Lung (tissue), 12 donors: ENCODE results near the gene IGF2R. TPM values are rescaled to one million over a fixed set of nuclear protein-coding genes. Genes with fewer than 3 reads are reported as not detected.

Experiments
- ATAC-seq: fragments of 200-7000 bp; cut with Tn5 transposase; one replicate; pipeline ENCODE4 v1.9.1; 2020; ENCODE audit warnings: moderate number of reproducible peaks; ENCODE audit not compliant: insufficient read depth, low FRiP score
- DNase-seq, 3 donors: peaks; one replicate each; pipeline ENCODE4 v3.0.0-alpha.2; 2013 to 2017
- H3K27ac ChIP-seq, 2 donors: one replicate each; pipeline ENCODE4 v1.5.1; 2013; ENCODE audit warnings: mild to moderate bottlenecking in 2 of 2, moderate library complexity in 2 of 2, control low read depth in 1 of 2, inconsistent platforms in 1 of 2, low read depth in 1 of 2, low read length in 1 of 2
- H3K27me3 ChIP-seq, 3 donors: one replicate each; pipeline ENCODE4 v1.5.1; 2013; ENCODE audit warnings: low read length in 2 of 3; ENCODE audit not compliant: control insufficient read depth in 3 of 3, insufficient read depth in 3 of 3
- H3K36me3 ChIP-seq, 4 donors: one replicate each; pipeline ENCODE4 v1.5.1; 2013; ENCODE audit warnings: low read length in 4 of 4, mild to moderate bottlenecking in 1 of 4, moderate library complexity in 1 of 4; ENCODE audit not compliant: control insufficient read depth in 4 of 4, insufficient read depth in 4 of 4
- H3K4me1 ChIP-seq, 5 donors: one replicate each; pipeline ENCODE4 v1.5.1; 2013; ENCODE audit warnings: low read length in 5 of 5, mild to moderate bottlenecking in 2 of 5, moderate library complexity in 1 of 5; ENCODE audit not compliant: control insufficient read depth in 5 of 5, insufficient read depth in 5 of 5
- H3K4me3 ChIP-seq: one replicate; pipeline ENCODE4 v1.5.1; 2013; ENCODE audit warnings: mild to moderate bottlenecking, control low read depth, moderate library complexity
- H3K9ac ChIP-seq, 2 donors: one replicate each; pipeline ENCODE4 v1.5.1; 2013; ENCODE audit warnings: low read length in 2 of 2, control low read depth in 1 of 2; ENCODE audit not compliant: insufficient read depth in 1 of 2
- H3K9me3 ChIP-seq, 4 donors: one replicate each; pipeline ENCODE4 v1.5.1; 2013; ENCODE audit warnings: low read length in 3 of 4, mild to moderate bottlenecking in 1 of 4, moderate library complexity in 1 of 4; ENCODE audit not compliant: control insufficient read depth in 4 of 4, insufficient read depth in 3 of 4
- WGBS, 2 donors: extraction: QIAGEN DNeasy Blood & Tissue Kit; methylation state at CpG; one replicate each; pipeline ENCODE4 v1.1.7; 2013; 5-methylcytosine and 5-hydroxymethylcytosine counted together
- polyA plus RNA-seq, 2 donors: library from polyadenylated mRNA; stranded (reverse); fragments of 200-250 nt; gene quantifications; one replicate each; pipeline ENCODE4 v1.2.1, GENCODE V29; 2013
- total RNA-seq, 2 donors: library from RNA; depleted of rRNA in 1 of 2; stranded (reverse); fragments of >200 nt in 1 of 2; gene quantifications; one replicate each; pipeline ENCODE4 v1.2.1, GENCODE V29; 2014 to 2021
- TF ChIP-seq, protein P1 (sequence below): IDR thresholded peaks from 2 replicates; pipeline ENCODE4 v1.5.1; 2012; ENCODE audit warnings: mild to moderate bottlenecking; ENCODE audit errors: control extremely low read depth, extremely low read depth
- donor health status: control.
- donor health status: control.
- donor health status: Bipolar disorder and iron deficiency.
- donor health status: healthy.
- donor health status: DM: yes; HTN: yes; CAD: no.

Gene IGF2R
- total and polyA plus RNA-seq, 4 donors: 30.0 to 125 (median 92.6) TPM

GRCh38 chr6:159952289-159953005 is 16.4 kb upstream of the IGF2R start:
- peak; percentile 26 to 46 (median 31) for DNase-seq
- Histone ChIP-seq H3K27me3 (no peaks in the 10 kb centered on the region), H3K9ac (peak overlapping the region in 1 of 2 donors; percentile 65), H3K36me3 (no peaks in the 10 kb centered on the region), H3K27ac (peak overlapping the region in 1 of 2 donors; percentile 93), H3K4me3 (no peak overlapping the region), H3K4me1 (peaks cover 3 to 36% (median 10%) of the 10 kb centered on the region in 5 donors), H3K9me3 (no peaks in the 10 kb centered on the region)
- TF ChIP-seq, protein P1, sequence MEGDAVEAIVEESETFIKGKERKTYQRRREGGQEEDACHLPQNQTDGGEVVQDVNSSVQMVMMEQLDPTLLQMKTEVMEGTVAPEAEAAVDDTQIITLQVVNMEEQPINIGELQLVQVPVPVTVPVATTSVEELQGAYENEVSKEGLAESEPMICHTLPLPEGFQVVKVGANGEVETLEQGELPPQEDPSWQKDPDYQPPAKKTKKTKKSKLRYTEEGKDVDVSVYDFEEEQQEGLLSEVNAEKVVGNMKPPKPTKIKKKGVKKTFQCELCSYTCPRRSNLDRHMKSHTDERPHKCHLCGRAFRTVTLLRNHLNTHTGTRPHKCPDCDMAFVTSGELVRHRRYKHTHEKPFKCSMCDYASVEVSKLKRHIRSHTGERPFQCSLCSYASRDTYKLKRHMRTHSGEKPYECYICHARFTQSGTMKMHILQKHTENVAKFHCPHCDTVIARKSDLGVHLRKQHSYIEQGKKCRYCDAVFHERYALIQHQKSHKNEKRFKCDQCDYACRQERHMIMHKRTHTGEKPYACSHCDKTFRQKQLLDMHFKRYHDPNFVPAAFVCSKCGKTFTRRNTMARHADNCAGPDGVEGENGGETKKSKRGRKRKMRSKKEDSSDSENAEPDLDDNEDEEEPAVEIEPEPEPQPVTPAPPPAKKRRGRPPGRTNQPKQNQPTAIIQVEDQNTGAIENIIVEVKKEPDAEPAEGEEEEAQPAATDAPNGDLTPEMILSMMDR: no peak
- peak; percentile 63 for ATAC-seq
- WGBS, 2 donors: 51 to 60% methylated on average over 13 of the region's 13 CpGs

DNA sequence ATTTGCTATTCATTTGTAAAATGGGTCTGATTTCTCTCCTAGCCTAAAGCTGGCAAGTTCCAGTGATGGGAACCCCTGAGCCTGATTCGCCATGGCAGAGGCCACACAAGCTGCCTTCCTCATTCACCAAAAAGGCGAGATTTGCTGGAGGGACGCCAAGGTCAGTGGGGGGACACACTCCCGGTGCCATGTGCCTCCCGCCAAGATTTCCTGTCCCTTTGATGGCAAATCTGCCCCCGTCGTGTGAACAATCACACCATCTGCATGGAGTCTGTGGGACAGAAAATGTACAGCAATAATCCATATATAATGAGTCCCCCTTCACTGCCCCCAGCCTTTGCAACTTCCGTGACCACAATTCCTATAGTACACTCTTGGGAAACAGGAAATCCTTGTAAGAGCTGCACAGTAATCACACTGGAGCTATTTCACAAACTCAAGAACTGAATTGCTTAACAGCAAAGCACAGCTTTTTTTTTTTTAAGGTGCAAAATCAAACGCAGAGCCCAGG is 15.7 kb upstream of the IGF2R start:
- DNase-seq (peak; percentile 89 to 94 (median 91)), ATAC-seq (peak; percentile 79)
- peak overlapping the region; percentile 34 to 93 for H3K27ac ChIP-seq
- TF ChIP-seq, protein P1: no peak
- H3K9ac ChIP-seq: peak overlapping the region in 1 of 2 donors; percentile 65
- no peaks in the 10 kb centered on the region for H3K9me3 ChIP-seq
- no peaks in the 10 kb centered on the region for H3K27me3 ChIP-seq
- H3K4me3 ChIP-seq: no peak overlapping the region
- peaks cover 3 to 36% (median 10%) of the 10 kb centered on the region in 5 donors for H3K4me1 ChIP-seq
- WGBS, 2 donors: 6 to 12% methylated on average over 9 of the region's 9 CpGs
- H3K36me3 ChIP-seq: no peaks in the 10 kb centered on the region

DNA sequence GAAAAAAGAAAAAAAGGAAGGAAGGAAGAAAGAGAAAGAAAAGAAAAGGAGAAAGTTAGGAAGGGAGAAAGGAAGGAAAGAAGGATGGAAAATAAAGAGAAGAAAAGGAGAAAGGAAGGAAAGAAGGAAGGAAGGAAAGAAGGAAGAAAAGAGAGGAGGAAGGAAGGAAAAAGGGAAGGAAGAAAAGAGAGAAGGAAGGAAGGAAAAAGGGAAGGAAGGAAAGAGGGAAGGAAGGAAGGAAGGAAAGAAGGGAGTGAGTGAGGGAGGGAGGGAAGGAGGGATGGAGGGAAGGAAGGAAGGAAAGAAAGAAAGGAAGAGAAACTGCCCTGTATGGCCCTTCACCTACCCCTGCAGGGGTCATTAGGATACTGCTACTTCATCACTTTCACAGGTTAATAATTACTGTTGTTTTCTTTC is 12.9 kb upstream of the IGF2R start:
- DNase-seq (no peak), ATAC-seq (no peak)
- Histone ChIP-seq H3K27ac (no peak overlapping the region), H3K4me3 (no peak overlapping the region), H3K27me3 (no peaks in the 10 kb centered on the region), H3K36me3 (no peaks in the 10 kb centered on the region), H3K9ac (no peak overlapping the region), H3K9me3 (peaks cover 0 to 2% (median 0%) of the 10 kb centered on the region in 4 donors), H3K4me1 (peaks cover 4 to 36% (median 10%) of the 10 kb centered on the region in 5 donors)
- TF ChIP-seq, protein P1: no peak
